NCI-H345 treated with DMSO at 0.1 percent for 48 hours (cell line): ENCODE results near the gene SRGAP2.
"Not testable (repeated sequence)": the region's sequence is repeated elsewhere in the genome, so short reads cannot be mapped to it uniquely, and the experiment has no call there.

Source experiments
- DNase-seq: peaks from one replicate; lab custom pipeline; 2025; ENCODE audit not compliant: unreplicated experiment; lab: John Stamatoyannopoulos, UW

Gene SRGAP2

DNA sequence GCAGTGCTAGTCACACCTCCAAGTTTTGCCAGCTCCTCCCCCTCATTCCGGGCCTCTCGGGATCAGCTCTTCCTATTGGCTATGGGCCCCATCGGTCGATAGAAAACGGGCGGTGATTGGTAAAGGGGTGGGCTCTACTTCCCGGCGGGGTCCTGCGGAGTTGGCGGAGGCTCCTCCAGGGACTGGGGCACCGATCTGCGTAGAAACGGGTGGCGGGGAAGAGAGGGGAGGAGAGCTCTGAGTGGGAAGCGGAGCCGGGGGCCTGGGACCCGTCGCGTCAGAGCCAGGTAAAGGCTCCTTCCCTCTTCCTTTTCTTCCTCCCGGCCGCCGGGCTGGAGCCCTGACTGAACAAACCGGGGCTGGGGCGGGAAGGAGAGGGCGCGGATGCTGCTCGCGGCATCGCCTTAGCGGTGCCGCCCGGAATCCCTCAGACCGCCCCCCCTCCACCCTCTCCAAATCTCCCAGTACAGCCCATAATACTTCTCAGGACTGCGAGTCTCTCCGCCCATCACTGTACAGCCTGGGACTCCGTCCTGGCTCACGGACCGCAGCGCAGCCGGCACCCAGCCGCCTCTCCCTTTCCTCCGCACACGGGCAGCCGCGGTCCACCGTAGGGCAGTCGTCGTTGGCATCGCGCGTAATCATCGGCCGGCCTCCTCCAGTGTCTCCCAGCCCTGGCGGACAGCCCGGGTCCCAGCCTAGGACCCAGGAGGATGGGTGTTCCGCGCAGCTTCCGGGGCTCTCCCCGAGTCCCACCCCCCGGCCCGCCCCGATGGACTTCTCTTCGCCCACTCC, at the start of gene SRGAP2:
TSS of gene SRGAP2 (plus strand) at position 178 of the 795 bp plus-strand sequence. CDS start 2,430 bp downstream, outside the sequence.
- not testable (repeated sequence) for DNase-seq

DNA sequence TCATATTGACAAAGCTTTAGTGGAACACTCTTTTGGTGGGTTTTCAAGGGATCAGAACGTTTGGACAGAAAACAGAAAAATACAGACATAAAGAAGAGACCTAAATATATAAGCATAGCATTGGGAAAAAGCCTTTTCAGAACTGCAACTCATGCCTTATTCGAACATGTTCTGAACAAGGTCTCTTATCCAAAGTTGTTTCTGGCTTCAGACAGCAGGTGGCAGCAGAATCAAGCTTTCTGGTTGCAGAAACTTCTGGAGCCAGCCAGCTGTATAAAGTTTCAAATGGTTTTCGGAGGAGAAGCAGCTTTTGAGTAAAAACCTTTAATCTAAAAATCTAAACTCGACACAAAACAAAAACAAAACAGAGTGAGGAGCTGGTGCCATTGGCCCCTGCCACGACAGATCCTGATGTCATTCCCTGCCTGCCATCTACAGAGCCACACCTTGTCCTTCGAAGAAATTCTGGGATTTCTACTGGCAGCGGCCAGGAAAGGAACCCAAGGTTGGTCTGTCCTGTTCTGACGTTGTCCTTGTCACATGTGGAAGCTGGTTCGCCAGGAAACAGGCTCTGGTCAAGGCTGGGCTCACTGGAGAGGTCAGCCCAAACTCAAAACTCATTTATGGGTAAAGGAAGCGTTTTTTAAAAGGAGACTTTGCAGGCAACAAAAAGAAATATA, 35.9 kb upstream of the SRGAP2 start:
- not testable (repeated sequence) for DNase-seq

GRCh38 chr1:206169794-206170193, 33.5 kb upstream of the SRGAP2 start:
- DNase-seq = not testable (repeated sequence)

- DNase-seq = not testable (repeated sequence)
These were observed 30.1 kb upstream of the SRGAP2 start for GRCh38 chr1:206173110-206173719.

DNA sequence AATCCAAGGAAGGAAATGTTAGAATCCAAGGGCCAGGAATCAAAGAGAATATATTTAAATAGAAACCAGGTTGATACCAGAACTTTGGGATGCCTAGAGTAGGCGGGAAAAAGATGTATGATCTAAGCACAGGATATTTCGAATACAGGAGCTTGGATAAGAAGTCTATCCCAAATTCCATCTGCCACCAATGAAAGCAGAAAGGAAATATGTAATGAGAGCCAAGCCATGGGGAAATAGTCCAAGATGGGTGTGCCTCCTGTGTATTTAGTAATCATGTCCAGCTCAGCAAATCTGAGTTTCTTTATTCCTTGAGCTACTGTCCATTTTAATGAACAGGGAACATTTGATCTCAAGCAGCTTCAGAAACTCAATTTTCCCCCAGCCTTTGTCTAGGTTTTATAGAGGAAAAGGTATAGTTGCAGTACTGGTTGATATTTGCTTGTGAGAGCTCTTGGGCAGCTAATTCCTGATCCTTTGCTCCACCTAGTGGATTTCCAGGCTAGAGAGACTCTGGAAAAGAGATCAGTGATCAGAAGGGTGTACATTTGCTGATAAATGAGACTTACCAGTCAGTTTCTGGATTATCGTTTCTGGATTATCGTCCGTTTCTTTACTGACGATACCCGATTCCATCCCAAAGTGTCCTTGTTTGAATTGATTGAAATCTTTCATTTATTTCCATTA, 29.0 kb upstream of the SRGAP2 start:
- not testable (repeated sequence) for DNase-seq

GRCh38 chr1:206175459-206176113, 27.8 kb upstream of the SRGAP2 start:
- not testable (repeated sequence) for DNase-seq

DNA sequence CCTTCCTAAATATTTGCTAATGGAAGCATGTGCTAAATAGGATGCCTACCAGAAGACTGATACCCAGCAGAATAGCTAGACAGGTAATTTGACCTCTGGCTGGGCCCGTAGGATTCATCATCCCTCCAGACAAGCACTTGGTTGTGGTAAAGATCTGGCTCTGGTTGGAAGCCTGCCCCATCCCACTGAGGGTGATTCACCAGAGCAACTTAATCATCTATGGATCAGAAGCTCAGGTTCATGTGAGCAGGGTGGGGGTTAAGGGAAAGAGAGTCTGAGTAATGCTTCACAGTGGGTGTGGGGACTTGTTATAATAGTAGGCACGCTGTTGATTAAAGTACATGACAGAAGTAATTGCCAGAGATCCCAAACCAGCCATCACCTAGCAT, 27.2 kb upstream of the SRGAP2 start:
- not testable (repeated sequence) for DNase-seq

- not testable (repeated sequence) for DNase-seq
These were observed 25.0 kb upstream of the SRGAP2 start for GRCh38 chr1:206178061-206178989.

DNA sequence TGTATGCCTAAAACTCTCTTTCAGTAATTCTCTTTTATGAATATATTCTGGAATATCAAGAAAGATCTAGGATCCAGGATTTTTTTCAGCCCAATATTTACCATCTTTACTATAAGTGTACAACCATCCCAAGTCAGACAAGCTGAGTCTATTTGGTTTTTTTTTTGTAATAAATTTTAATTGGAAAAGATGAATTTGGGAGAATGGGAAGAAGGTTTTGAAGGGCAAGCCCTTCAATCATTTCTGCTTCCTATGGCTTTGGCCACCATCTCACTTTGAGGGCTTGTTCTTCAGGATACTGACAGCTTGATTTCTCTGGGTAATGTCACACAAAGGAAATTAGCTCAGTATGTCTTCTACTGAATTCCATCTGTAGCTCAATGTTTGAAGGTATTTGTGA, 23.7 kb upstream of the SRGAP2 start:
- DNase-seq = not testable (repeated sequence)

- DNase-seq = not testable (repeated sequence)
These were observed 20.7 kb upstream of the SRGAP2 start for GRCh38 chr1:206182368-206183317.

GRCh38 chr1:206183788-206184187, 19.6 kb upstream of the SRGAP2 start:
- DNase-seq = not testable (repeated sequence)

DNA sequence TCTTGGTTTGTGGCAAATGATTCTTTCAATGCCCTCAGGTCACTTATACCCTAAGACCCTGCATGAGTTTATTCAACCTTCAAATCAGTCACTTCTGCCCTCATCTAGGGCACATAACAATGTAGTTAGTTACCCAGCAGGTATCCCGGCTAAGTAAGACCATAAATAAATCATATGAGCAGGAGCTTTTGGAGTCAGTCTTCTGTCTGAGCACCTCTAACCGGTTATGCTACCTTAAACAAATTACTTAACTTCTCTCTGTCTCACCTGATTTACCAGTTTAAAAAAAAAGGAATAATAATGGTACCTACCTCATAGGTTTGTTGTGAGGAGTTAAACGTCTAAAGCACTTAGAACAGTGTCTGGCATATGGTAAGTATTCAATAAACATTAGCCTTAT, 17.6 kb upstream of the SRGAP2 start:
- not testable (repeated sequence) for DNase-seq

GRCh38 chr1:206186826-206187225, 16.5 kb upstream of the SRGAP2 start:
- DNase-seq = not testable (repeated sequence)

DNA sequence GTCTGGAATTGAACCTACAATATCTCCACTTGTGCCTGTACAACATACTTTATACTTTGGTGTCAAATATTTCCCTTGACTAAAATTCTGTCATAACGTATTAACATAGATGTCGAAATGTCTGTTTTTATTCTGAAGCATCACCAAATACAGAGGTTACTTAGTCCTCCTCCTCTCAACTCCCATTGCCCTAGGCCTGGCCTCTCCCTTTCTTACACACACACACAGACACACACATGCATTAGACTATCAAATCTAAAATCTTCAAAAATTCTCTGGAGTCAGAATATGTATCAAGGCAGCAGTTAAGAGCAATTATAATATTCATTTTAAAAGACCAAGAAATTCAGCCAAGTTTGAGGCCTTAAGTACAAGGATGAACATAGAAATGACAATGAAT, 8.2 kb upstream of the SRGAP2 start:
- not testable (repeated sequence) for DNase-seq

DNA sequence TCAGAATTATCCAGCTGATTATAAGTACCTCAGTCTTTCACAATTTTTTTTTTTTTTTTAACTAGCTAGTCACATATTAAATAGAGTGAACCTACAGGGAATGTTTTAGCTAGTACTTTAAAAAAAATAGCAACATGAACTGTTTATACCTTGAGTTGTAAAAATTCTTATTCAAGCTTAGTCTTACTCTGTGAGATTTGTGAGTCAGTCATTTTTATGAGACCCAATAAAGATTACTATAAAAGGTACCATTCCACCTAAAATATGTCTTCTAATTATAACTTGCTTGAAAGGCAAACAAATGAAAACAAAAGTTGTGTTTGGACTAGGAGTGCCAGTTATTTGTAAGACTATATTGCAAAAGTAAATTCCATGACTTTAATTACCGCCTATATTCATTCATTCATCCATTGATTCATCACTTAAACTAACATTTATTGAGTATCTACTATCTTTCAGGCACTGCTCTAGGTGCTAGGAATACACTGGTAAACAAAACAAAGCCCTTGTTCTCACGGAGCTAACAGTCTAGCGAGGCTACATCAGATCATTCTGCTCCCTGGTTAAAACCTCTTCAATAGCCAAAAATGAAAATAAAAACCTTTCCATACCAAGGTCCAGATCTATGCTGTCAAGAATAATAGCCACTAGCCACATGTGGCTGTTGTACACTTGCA, 6.5 kb upstream of the SRGAP2 start:
- DNase-seq = not testable (repeated sequence)

DNA sequence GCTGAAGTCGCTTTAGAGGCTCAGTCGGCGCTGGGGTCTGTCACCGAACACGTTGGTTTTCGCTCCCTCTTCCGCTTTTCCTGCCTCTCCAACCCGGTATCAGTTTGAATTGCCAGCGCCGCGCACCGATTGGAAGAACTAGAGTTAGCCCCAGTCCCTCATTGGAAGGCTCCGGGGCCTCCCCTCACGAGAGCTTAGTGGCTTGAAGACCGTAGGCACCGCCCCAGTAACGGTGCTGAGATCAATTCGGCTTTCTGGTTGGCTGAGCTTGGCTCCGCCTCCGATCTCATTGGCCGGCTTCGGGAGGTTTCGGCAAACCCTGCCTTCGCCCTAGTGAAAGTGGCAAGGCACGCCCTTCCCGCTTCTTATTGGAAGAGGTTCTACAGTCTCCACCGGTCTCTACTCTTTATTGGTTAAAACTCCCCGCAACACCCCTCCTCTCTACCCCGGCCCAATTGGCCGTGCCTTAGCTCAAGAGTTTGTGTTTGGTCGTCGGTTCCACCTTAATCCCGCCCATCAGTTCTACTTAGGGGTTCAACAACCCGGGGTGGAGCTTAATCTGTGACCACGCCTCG, 465 bp upstream of the SRGAP2 start, which contains the start of gene FAM72A:
TSS of gene FAM72A (minus strand) at position 51 of the 575 bp plus-strand sequence. CDS start 814 bp downstream, outside the sequence.
- peak; percentile 98 for DNase-seq

DNA sequence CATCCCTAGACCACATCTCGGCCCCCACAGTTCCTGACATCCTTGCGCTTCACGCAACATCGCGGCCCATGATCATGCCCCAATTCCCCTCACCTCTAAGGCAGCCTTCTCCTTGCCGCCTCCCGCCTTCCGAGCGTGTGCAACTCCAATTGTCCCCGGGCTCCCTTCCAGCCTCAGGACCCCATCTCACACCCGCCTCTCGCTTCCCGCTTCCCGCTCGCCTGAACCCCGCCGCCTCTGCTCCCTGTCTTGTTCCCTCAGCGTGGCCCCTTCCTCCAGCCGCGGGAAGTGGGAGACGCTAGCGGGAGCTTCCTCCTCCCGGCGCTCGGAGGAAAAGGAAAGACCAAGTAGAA, 794 bp downstream of the SRGAP2 start:
- DNase-seq = not testable (repeated sequence)
